ENCODE data around the gene CUL7.

DNA sequence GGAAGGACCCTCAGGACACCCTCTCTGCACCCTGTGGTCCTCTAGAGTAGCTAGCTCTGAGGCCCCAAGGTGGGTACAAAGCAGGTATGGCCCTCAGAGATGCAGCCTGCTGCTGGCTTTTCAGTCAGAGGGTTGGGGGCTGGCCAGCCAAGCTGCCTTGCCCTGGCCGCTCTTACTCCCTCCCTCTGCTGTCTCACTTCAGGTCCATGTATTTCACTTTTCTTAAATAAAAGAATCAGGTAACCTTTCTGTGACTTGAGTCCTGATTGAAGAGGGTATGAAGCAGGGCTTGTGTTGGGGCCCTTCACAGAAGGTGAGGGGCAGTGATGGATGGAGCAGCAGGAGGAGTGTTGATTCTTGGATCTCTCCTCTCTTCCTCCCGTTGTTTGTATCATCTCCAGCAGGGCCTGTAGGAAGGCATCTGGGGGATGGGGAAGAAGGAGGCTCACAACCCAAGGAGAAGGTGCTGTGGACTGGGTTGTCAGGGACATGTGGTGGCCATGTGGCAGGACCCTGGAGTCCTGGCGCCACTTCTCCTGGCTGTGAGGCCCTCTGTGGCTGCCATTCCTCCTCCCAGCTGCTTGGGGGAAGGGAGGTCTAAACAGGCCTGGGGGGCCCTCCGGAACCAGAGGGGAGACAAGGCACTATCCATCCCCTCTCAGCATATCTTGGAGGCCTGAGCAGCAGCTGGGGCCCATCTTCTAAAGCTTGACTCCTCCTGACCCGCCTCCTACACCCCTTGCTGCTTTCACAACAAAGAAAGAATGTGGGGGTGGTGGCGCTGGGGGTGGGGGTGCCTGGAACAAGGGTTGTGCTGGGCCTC, 21.4 kb upstream of the CUL7 start:
- TF ChIP-seq CTCF (IDR thresholded peaks at IDR 0.05; ENCODE audit: poor library complexity, severe bottlenecking), result no peak
- no peak for TF ChIP-seq REST (IDR thresholded peaks at IDR 0.05; ENCODE audit: borderline replicate concordance)
- no peak for TF ChIP-seq EP300 (conservative IDR thresholded peaks at IDR 0.05; ENCODE audit: poor library complexity, severe bottlenecking)
- no peak for TF ChIP-seq POLR2AphosphoS5 (IDR thresholded peaks at IDR 0.05)
- TF ChIP-seq TAF1 (IDR thresholded peaks at IDR 0.05; ENCODE audit: low read depth), result no peak
- TF ChIP-seq SMC3 (conservative IDR thresholded peaks at IDR 0.05; ENCODE audit: poor library complexity), result no peak

Measured in neural cell (in vitro differentiated cells).